Fibroblast of villous mesenchyme (primary cell): ENCODE results near the gene C15orf39. TPM values are rescaled to one million over a fixed set of nuclear protein-coding genes. Genes with fewer than 3 reads are reported as not detected.

ENCODE experiments used
- DNase-seq: peaks from one replicate; pipeline ENCODE4 v3.0.0-alpha.2; 2010; ENCODE audit warnings: low read depth
- H3K4me3 ChIP-seq: 2 replicates; pipeline ENCODE4 v1.5.1; 2011; ENCODE audit warnings: low read depth, mild to moderate bottlenecking, low read length
- total RNA-seq: library from RNA; depleted of rRNA; stranded (reverse); fragments of >200 nt; gene quantifications from 2 replicates; pipeline ENCODE4 v1.2.3, GENCODE V29; 2012
- TF ChIP-seq, protein P1 (sequence below): IDR thresholded peaks from 2 replicates; pipeline ENCODE4 v1.5.1; 2012; ENCODE audit warnings: low read depth, mild to moderate bottlenecking, low read length; ENCODE audit not compliant: insufficient read depth

Gene C15orf39
- total RNA-seq, 1 donor: 9.1 TPM

DNA sequence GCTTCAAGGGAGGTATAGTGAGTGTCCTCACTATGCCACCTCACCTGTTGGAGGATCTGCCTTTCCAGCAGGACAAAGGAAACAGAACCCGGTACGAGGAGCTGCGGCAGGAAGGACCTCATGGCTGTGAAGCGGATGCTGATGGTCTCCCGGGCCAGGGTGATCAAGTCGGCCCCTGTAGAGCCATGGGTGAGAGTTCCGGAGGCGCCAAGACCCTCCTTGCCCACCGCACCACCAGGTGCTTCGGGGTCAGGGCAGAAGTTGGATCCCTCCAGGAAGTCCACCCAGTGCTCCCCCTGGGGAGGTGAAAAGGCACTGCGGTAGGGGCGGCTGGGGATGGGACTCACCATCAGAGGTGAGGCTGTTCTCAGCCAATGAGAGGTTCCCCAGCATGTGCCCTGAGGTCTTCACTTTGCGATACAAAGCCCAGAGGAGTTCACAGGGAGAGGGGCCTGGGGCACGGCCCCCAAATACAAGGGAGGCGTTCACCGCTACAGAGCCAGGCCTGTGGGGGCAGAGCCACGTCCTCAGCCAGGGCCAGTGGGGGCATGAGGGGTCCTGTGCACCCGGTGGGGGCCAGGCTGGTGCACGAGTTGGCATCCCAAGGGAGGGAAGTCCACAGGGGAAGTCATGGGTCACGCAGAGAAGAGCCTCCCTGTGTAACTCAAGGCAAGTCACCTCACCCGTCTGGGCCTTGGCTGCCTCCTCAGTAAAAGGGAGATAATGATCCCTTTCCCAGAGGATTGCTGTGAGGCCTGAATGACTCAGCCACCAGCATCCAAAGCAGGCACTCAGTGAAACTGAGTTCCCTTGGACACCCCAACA is 27.7 kb downstream of the C15orf39 start:
- DNase-seq: no peak
- no peak overlapping the region for H3K4me3 ChIP-seq
- TF ChIP-seq, protein P1, sequence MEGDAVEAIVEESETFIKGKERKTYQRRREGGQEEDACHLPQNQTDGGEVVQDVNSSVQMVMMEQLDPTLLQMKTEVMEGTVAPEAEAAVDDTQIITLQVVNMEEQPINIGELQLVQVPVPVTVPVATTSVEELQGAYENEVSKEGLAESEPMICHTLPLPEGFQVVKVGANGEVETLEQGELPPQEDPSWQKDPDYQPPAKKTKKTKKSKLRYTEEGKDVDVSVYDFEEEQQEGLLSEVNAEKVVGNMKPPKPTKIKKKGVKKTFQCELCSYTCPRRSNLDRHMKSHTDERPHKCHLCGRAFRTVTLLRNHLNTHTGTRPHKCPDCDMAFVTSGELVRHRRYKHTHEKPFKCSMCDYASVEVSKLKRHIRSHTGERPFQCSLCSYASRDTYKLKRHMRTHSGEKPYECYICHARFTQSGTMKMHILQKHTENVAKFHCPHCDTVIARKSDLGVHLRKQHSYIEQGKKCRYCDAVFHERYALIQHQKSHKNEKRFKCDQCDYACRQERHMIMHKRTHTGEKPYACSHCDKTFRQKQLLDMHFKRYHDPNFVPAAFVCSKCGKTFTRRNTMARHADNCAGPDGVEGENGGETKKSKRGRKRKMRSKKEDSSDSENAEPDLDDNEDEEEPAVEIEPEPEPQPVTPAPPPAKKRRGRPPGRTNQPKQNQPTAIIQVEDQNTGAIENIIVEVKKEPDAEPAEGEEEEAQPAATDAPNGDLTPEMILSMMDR: no peak

DNA sequence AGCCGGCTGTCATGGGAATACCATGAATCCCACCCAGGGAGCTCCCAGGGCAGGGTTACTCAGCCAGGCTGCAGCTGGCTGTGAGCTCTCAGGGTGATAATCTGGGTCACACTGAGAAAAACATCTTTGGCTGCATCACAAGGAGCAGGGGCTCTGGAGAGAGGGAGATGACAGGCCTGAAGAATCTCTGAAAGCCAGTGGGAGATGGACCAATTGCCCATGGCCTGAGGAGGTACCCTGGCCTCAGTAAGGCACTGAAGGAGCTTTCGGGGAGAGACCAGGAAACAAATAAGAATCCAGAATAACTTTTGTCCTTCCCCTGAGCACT is 28.3 kb downstream of the C15orf39 start:
- no peak overlapping the region for H3K4me3 ChIP-seq
- DNase-seq: no peak
- TF ChIP-seq, protein P1: no peak

DNA sequence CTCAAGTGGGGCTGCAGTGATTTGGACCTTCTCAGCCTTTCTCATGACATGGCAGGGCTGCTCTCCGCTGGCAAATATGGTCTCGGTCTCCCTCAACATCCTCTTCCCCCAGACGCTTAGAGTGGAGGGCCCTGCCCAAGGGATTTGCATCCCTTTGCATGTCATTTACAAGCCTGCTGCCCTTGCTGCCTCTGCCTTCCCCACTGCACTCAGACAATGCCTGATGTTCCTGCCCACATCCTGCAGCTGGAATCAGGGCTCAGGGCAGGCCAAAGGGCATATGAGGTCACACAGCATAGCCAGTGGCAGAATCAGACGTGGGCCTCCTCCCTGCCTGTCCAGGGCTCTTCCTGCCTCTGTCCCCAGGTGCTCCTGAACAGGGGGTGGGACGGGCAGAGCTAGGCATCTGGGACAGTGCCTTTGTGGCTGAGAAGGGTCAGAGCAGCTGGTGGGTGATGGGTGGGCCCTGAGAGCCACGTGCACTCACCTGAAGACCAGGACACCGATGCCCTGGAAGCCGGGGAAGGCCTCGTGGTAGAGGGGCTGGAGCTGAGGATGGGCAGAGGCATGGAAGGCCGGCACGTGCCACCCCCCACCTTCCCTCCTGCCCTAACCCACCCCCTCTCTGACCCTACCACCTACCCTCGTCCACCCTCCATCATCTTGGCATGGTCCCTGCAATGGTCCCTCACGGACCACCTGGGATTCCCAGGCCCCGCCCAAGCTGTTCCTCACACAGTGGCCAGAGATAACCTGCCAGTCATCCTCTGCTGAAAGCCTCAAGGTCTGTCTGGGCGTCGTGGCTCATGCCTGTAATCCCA is 29.1 kb downstream of the C15orf39 start:
- TF ChIP-seq, protein P1: no peak
- no peak overlapping the region for H3K4me3 ChIP-seq
- DNase-seq: no peak

DNA sequence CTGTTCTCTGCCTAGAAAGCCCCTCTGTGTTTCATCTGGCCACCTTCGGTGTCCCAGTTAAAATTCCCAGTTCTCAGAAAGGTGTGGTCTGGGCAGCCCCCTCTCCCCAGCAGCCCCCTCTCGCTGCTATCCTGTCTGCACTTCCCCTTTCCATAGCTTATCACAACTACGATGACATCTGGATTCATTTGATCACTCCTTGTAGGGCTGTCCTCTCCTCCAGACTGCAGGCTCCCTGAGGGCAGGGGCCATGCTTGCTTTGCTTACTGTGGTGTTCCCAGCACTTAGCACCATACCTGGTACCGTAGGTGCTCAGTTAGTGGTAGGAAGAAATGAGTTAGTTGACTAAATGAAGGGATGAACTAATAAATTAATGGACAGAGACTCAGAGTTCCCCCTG is 30.2 kb downstream of the C15orf39 start:
- no peak overlapping the region for H3K4me3 ChIP-seq
- TF ChIP-seq, protein P1: no peak
- DNase-seq: no peak

DNA sequence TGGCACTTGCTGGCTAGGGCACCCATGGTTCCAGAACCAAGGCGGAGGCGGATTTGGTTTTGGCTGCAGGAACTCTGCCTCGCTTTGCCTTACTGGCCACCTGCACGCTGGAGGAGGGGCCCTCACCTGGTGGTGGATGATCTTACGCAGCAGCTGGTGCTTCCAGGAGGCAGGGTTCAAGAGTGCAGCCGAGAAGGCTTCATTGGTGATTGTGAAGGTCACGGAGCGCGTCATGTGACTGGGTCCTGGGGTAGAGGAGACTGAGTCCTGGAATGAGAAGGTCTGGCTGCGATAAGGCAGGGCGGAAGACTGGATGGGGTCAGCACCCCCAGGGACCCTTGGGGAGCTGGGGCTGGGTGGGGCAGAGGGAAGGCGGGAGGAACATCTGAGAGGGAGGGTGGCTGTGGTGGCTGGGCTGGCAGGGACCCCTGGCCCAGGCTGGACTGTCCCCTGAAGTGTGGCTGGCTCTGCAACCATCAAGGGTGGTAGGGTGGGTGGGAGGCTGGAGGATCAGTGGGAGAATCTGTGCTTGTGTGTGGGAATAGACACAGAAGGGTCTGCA is 30.7 kb downstream of the C15orf39 start:
- no peak for DNase-seq
- TF ChIP-seq, protein P1: no peak
- H3K4me3 ChIP-seq: no peak overlapping the region

DNA sequence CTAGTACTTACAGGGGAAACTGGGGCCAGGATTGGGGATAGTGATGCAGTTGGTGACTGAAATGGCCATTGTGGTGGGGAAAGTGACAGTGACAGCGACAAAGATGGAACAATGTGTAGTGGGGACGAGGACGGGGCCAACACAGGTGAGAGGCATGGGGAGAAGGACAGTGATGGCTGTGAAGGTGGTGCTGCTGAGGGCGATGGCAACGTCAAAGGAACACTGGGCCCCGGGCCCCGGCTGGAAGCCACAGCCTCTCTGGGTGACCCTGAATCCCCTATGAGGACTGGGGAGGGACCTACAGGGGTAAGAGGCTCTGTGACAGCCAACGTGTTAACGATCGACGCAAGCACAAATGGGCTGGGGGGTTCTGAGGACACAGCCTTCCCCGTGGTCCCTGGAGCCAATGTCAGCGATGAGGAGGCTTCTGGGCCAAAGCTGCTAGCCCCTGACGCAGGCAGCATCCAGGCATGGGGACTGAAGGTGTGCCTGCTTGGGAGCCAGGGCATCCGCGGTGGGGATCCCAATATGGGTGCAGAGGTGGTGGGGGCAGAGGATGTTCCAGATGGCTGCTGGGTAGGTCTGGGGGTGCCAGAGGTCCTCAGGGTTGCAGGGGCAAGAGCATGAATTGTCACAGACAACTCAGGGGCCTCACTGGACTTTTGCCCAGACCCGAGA is 31.3 kb downstream of the C15orf39 start:
- no peak for DNase-seq
- TF ChIP-seq, protein P1: no peak

More for the DNA sequence above, 31.3 kb downstream of the C15orf39 start:
- no peak overlapping the region for H3K4me3 ChIP-seq
